NCI-H524 treated with DMSO at 0.1 percent for 48 hours (cell line): ENCODE results near the gene SMIM1.
"Not testable (repeated sequence)": the region's sequence is repeated elsewhere in the genome, so short reads cannot be mapped to it uniquely, and the experiment has no call there.

Experiments used
- DNase-seq: peaks from one replicate; lab custom pipeline; 2025; lab: John Stamatoyannopoulos, UW

The SMIM1 gene

GRCh38 chr1:3772715-3773571 lies at the start of gene SMIM1:
SMIM1 (plus strand) TSS chr1:3772749; CDS start chr1:3775374, 2,625 bp downstream.
- DNase-seq: no peak

GRCh38 chr1:3722846-3723245 lies 49.7 kb upstream of the SMIM1 start:
- DNase-seq: no peak

GRCh38 chr1:3724416-3725030 lies 48.0 kb upstream of the SMIM1 start:
- DNase-seq: not testable (repeated sequence)

- no peak for DNase-seq
These were observed 47.2 kb upstream of the SMIM1 start for GRCh38 chr1:3725366-3725765.

- DNase-seq: no peak
These were observed 45.3 kb upstream of the SMIM1 start for GRCh38 chr1:3727042-3727824.

GRCh38 chr1:3727825-3728776 lies 44.4 kb upstream of the SMIM1 start:
- no peak for DNase-seq

GRCh38 chr1:3729594-3730542 lies 42.7 kb upstream of the SMIM1 start:
- DNase-seq: no peak

GRCh38 chr1:3730543-3731247 lies 41.9 kb upstream of the SMIM1 start:
- DNase-seq: no peak

GRCh38 chr1:3731583-3732433 lies 40.7 kb upstream of the SMIM1 start:
- no peak for DNase-seq

GRCh38 chr1:3732434-3733093 lies 40.0 kb upstream of the SMIM1 start:
- no peak for DNase-seq

GRCh38 chr1:3733094-3733882 lies 39.3 kb upstream of the SMIM1 start:
- DNase-seq: no peak

GRCh38 chr1:3733883-3734589 lies 38.5 kb upstream of the SMIM1 start:
- DNase-seq: no peak

- no peak for DNase-seq
These were observed 37.9 kb upstream of the SMIM1 start for GRCh38 chr1:3734602-3735001.

- DNase-seq: no peak
These were observed 37.4 kb upstream of the SMIM1 start for GRCh38 chr1:3735027-3735681.

GRCh38 chr1:3735688-3736087 lies 36.9 kb upstream of the SMIM1 start:
- no peak for DNase-seq

- no peak for DNase-seq
These were observed 36.4 kb upstream of the SMIM1 start for GRCh38 chr1:3736131-3736561.
